ENCODE results near the gene QRICH1. TPM values are rescaled to one million over a fixed set of nuclear protein-coding genes. Genes with fewer than 3 reads are reported as not detected.

QRICH1 gene
- total RNA-seq, 6 experiments from 2014 or later = 21.9 to 35.7 (median 31.7) TPM

MicroRNAs within 50 kb of the gene (microRNA counts, 767-probe panel; counts per million panel counts)
- microRNA hsa-miR-191-5p (13,989 counts per million, percentile 89 among the panel's probes with 10 or more counts), microRNA hsa-miR-425-5p (237 counts per million)

Small RNAs within 50 kb of the gene (microRNA-seq; reads per million reads assigned to microRNA genes)
- gene MIR191 = 9,647 to 10,956 reads per million in 2 donors
- gene MIR425 = 2,044 to 3,133 reads per million in 2 donors
- gene MIR6890 = 0 reads per million in 2 donors

Small RNAs within 50 kb of the gene (small RNA-seq; reads per million reads assigned to genes)
- gene MIR191 (3,370 to 4,925 reads per million in 2 experiments), gene MIR425 (17.4 to 27.2 reads per million in 2 experiments), gene RN7SL182P (0 reads per million in 2 experiments)

Other genes starting within 250 kb of the QRICH1 start
- gene PRKAR2A, start 246.2 kb downstream of the QRICH1 start, total RNA-seq = 10 to 100 TPM; 21.9 to 31.1 (median 27.2) TPM
- 100 to 1,000 TPM in 2 of 6 experiments, 10 to 100 TPM in 4; 54.4 to 114 (median 82.3) TPM for gene SLC25A20, start 195.2 kb downstream of the QRICH1 start, total RNA-seq
- gene ARIH2, start 175.2 kb downstream of the QRICH1 start, total RNA-seq = 10 to 100 TPM; 34.4 to 44.9 (median 38.2) TPM
- 10 to 100 TPM in 5 of 6 experiments, 1 to 10 TPM in 1; 7.7 to 19.2 (median 11.1) TPM for gene P4HTM, start 103.8 kb downstream of the QRICH1 start, total RNA-seq
- 10 to 100 TPM; 35.7 to 72.9 (median 65.4) TPM for gene WDR6, start 86.7 kb downstream of the QRICH1 start, total RNA-seq
- gene DALRD3, start 75.5 kb downstream of the QRICH1 start, total RNA-seq = 10 to 100 TPM in 2 of 6 experiments, 1 to 10 TPM in 4; 7.5 to 17.0 (median 8.1) TPM
- gene NDUFAF3, start 72.0 kb downstream of the QRICH1 start, total RNA-seq = 100 to 1,000 TPM in 1 of 6 experiments, 10 to 100 TPM in 5; 39.2 to 100 (median 44.8) TPM
- 10 to 100 TPM; 32.0 to 57.3 (median 39.0) TPM for gene IMPDH2, start 64.7 kb downstream of the QRICH1 start, total RNA-seq
- gene QARS1, start 10.7 kb upstream of the QRICH1 start, total RNA-seq = 100 to 1,000 TPM in 2 of 6 experiments, 10 to 100 TPM in 4; 81.5 to 148 (median 93.5) TPM
- gene USP19, start 26.8 kb upstream of the QRICH1 start, total RNA-seq = 10 to 100 TPM; 28.0 to 39.0 (median 34.1) TPM
- gene LAMB2, start 39.0 kb upstream of the QRICH1 start, total RNA-seq = 100 to 1,000 TPM; 129 to 192 (median 163) TPM
- gene CCDC71, start 72.3 kb upstream of the QRICH1 start, total RNA-seq = 10 to 100 TPM in 2 of 6 experiments, 1 to 10 TPM in 4; 8.0 to 18.9 (median 8.6) TPM
- gene KLHDC8B, start 77.5 kb upstream of the QRICH1 start, total RNA-seq = 10 to 100 TPM; 10.4 to 15.2 (median 11.5) TPM
- gene C3orf62, start 183.2 kb upstream of the QRICH1 start, total RNA-seq = 1 to 10 TPM; 1.6 to 2.3 (median 2.0) TPM
- gene USP4, start 246.0 kb upstream of the QRICH1 start, total RNA-seq = 10 to 100 TPM; 10.0 to 26.3 (median 22.2) TPM